HEK293 (cell line): ENCODE data around the gene WWOX.

ENCODE experiments used
- CTCF ChIA-PET: fragments of 350-600 bp; formaldehyde crosslinking; extraction: SDS; loops from one replicate; lab custom pipeline; 2021; ENCODE audit warnings: antibody characterized with exemption; lab: Yijun Ruan, JAX
- POLR2A ChIA-PET: fragments of 300-600 bp; formaldehyde crosslinking; extraction: SDS; loops from one replicate; lab custom pipeline; 2020; ENCODE audit warnings: antibody characterized with exemption, inconsistent platforms; lab: Yijun Ruan, JAX
- H3K27ac ChIP-seq: fragments of 200-500 bp; sonication (Bioruptor generic); 2 replicates; pipeline ENCODE4 v1.5.1; 2014; ENCODE audit warnings: low read depth, low read length, control low read depth, inconsistent platforms; ENCODE audit errors: extremely low read depth
- H3K36me3 ChIP-seq, 2 experiments: fragments of 200-500 bp in 1 of 2; sonication (Bioruptor generic) in 1 of 2; 1 replicate in 1 of 2; 2 replicates in 1 of 2; pipeline ENCODE4 v1.5.1; 2014 to 2017; ENCODE audit warnings: inconsistent platforms in 2 of 2, low read length in 2 of 2; ENCODE audit not compliant: control insufficient read depth in 2 of 2, insufficient read depth in 1 of 2
- H3K4me1 ChIP-seq: fragments of 200-500 bp; sonication (Bioruptor generic); 2 replicates; pipeline ENCODE4 v1.5.1; 2014; ENCODE audit warnings: mild to moderate bottlenecking, low read length, inconsistent platforms; ENCODE audit not compliant: control insufficient read depth, insufficient read depth
- H3K4me3 ChIP-seq: 2 replicates; pipeline ENCODE4 v1.5.1; 2011; ENCODE audit warnings: low read depth, mild to moderate bottlenecking, control low read depth, low read length, moderate library complexity
- H3K9me3 ChIP-seq: fragments of 200-500 bp; sonication (Bioruptor generic); 2 replicates; pipeline ENCODE4 v1.5.1; 2014; ENCODE audit warnings: low read depth, low read length, inconsistent platforms; ENCODE audit not compliant: control insufficient read depth, insufficient read depth
- EGR2 ChIP-seq: fragments of 450-650 bp; formaldehyde crosslinking; IDR thresholded peaks from 2 replicates; pipeline ENCODE4 v1.5.1; 2016; ENCODE audit warnings: low read depth, missing biosample characterization, missing genetic modification characterization
- GLI4 ChIP-seq: fragments of 450-650 bp; formaldehyde crosslinking; IDR thresholded peaks from 2 replicates; pipeline ENCODE4 v1.5.1; 2016; ENCODE audit warnings: missing biosample characterization, missing genetic modification characterization
- KLF1 ChIP-seq: fragments of 450-650 bp; formaldehyde crosslinking; IDR thresholded peaks from 2 replicates; pipeline ENCODE4 v1.5.1; 2016; ENCODE audit warnings: missing biosample characterization, missing genetic modification characterization
- KLF8 ChIP-seq: fragments of 450-650 bp; formaldehyde crosslinking; IDR thresholded peaks from 2 replicates; pipeline ENCODE4 v1.5.1; 2016; ENCODE audit warnings: missing biosample characterization, missing genetic modification characterization
- SP2 ChIP-seq: fragments of 450-650 bp; formaldehyde crosslinking; IDR thresholded peaks from 2 replicates; pipeline ENCODE4 v1.5.1; 2016; ENCODE audit warnings: missing biosample characterization, missing genetic modification characterization
- ZNF10 ChIP-seq: fragments of 450-650 bp; formaldehyde crosslinking; IDR thresholded peaks from 2 replicates; pipeline ENCODE4 v1.5.1; 2017; ENCODE audit warnings: missing biosample characterization, missing genetic modification characterization
- ZNF112 ChIP-seq: fragments of 450-650 bp; formaldehyde crosslinking; IDR thresholded peaks from 2 replicates; pipeline ENCODE4 v1.5.0; 2017; ENCODE audit warnings: missing biosample characterization, missing genetic modification characterization
- ZNF140 ChIP-seq: fragments of 450-650 bp; formaldehyde crosslinking; IDR thresholded peaks from 2 replicates; pipeline ENCODE4 v1.5.1; 2016; ENCODE audit warnings: missing biosample characterization, missing genetic modification characterization
- ZNF214 ChIP-seq: fragments of 450-650 bp; formaldehyde crosslinking; IDR thresholded peaks from 2 replicates; pipeline ENCODE4 v1.5.1; 2017; ENCODE audit warnings: missing biosample characterization, mild to moderate bottlenecking, missing genetic modification characterization, borderline replicate concordance
- ZNF239 ChIP-seq: fragments of 450-650 bp; formaldehyde crosslinking; IDR thresholded peaks from 2 replicates; pipeline ENCODE4 v1.5.1; 2016; ENCODE audit warnings: missing biosample characterization, missing genetic modification characterization
- ZNF560 ChIP-seq: fragments of 450-650 bp; formaldehyde crosslinking; IDR thresholded peaks from 2 replicates; pipeline ENCODE4 v1.5.1; 2017; ENCODE audit warnings: missing biosample characterization, missing genetic modification characterization, borderline replicate concordance
- ZNF621 ChIP-seq: fragments of 450-650 bp; formaldehyde crosslinking; IDR thresholded peaks from 2 replicates; pipeline ENCODE4 v1.5.1; 2017; ENCODE audit warnings: missing biosample characterization, missing genetic modification characterization
- ZNF629 ChIP-seq: fragments of 450-650 bp; formaldehyde crosslinking; IDR thresholded peaks from 2 replicates; pipeline ENCODE4 v1.5.1; 2017; ENCODE audit warnings: missing biosample characterization, missing genetic modification characterization
- ZNF670 ChIP-seq: fragments of 450-650 bp; formaldehyde crosslinking; IDR thresholded peaks from 2 replicates; pipeline ENCODE4 v1.5.1; 2016; ENCODE audit warnings: missing biosample characterization, missing genetic modification characterization, low read depth
- ZNF777 ChIP-seq: fragments of 450-650 bp; formaldehyde crosslinking; IDR thresholded peaks from 2 replicates; pipeline ENCODE4 v1.5.1; 2017; ENCODE audit warnings: missing biosample characterization, missing genetic modification characterization, borderline replicate concordance
- ZNF791 ChIP-seq: fragments of 450-650 bp; formaldehyde crosslinking; IDR thresholded peaks from 2 replicates; pipeline ENCODE4 v1.5.1; 2016; ENCODE audit warnings: missing biosample characterization, missing genetic modification characterization
- TF ChIP-seq, protein P1 (sequence below): fragments of 450-650 bp; formaldehyde crosslinking; IDR thresholded peaks from 2 replicates; pipeline ENCODE4 v1.5.1; 2016; ENCODE audit warnings: missing biosample characterization, missing genetic modification characterization
- TF ChIP-seq, protein P2 (sequence below): fragments of 450-650 bp; formaldehyde crosslinking; IDR thresholded peaks from 2 replicates; pipeline ENCODE4 v1.5.1; 2017; ENCODE audit warnings: missing biosample characterization, missing genetic modification characterization

WWOX gene

DNA sequence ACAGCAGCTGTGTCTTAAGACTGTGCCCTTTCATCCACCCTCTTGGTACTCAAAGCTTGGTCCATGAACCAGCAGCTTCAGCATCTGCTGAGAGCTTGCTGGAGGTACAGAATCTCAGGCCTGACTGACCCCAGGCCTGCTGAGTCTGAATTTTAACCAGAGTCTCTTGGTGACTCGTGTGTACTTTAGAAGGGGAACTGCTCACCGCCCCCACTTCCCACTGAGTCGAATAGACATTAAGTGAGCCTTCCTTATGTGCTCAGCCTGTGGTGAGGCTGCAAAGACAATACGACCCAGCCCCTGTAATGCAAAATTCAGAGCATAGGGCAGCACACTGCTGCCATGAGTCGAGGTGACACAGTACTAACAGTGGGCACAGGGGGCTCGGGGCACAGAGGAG is 662.8 kb downstream of the WWOX start:
- H3K27ac ChIP-seq, result no peak overlapping the region
- no peaks in the 10 kb centered on the region for H3K9me3 ChIP-seq
- no peak overlapping the region for H3K4me3 ChIP-seq
- no peaks in the 10 kb centered on the region for H3K4me1 ChIP-seq
- POLR2A ChIA-PET, result no interaction called here
- H3K36me3 ChIP-seq, result no peaks in the 10 kb centered on the region
- CTCF ChIA-PET, result interaction anchor here (0.5 kb wide), 2 partner anchors 57 to 244 kb away, joined by 4 read pairs; no protein-coding TSS in a partner anchor
- no peak for TF ChIP-seq ZNF239 (tag by site-specific recombination)
- no peak for TF ChIP-seq ZNF112 (tag by site-specific recombination)
- TF ChIP-seq EGR2, result no peak
- TF ChIP-seq KLF1, result no peak
- TF ChIP-seq GLI4 (tag by site-specific recombination), result no peak

DNA sequence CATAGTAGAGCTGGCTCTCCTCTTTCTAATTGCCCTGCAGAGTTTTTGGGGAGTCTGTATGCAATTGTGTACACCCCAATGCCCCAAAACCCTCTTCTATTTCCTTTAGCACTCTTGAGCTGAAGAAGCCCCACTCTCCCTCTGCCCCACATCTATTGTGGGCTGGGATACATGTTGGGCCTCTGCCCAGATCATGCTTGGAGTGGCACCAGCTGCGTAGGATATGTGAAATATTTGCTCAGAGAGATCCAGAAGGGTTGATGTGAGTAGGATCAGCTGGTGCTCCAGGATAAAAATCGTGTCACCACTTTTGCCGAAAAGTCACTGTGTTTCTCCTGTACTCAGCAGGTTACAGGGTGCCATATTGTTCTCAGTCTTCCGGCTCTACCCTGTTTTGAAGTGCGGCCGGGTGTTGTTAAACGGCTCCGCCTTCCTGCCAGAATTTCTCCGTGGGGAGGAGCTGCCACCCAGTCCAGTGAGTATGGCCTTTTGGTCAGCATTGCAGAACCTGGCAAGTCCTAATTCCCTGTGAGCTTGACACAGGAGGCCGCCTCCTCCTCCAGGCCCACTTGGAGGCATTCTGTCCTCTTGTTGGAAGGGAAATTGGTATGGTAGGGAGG is 664.5 kb downstream of the WWOX start:
- no peak for TF ChIP-seq ZNF10 (tag by site-specific recombination)
- no peak for TF ChIP-seq ZNF629 (tag by site-specific recombination)
- TF ChIP-seq SP2 (tag by site-specific recombination), result no peak
- no peak for TF ChIP-seq ZNF621 (tag by site-specific recombination)
- no peak for TF ChIP-seq ZNF214
- TF ChIP-seq, protein P1, sequence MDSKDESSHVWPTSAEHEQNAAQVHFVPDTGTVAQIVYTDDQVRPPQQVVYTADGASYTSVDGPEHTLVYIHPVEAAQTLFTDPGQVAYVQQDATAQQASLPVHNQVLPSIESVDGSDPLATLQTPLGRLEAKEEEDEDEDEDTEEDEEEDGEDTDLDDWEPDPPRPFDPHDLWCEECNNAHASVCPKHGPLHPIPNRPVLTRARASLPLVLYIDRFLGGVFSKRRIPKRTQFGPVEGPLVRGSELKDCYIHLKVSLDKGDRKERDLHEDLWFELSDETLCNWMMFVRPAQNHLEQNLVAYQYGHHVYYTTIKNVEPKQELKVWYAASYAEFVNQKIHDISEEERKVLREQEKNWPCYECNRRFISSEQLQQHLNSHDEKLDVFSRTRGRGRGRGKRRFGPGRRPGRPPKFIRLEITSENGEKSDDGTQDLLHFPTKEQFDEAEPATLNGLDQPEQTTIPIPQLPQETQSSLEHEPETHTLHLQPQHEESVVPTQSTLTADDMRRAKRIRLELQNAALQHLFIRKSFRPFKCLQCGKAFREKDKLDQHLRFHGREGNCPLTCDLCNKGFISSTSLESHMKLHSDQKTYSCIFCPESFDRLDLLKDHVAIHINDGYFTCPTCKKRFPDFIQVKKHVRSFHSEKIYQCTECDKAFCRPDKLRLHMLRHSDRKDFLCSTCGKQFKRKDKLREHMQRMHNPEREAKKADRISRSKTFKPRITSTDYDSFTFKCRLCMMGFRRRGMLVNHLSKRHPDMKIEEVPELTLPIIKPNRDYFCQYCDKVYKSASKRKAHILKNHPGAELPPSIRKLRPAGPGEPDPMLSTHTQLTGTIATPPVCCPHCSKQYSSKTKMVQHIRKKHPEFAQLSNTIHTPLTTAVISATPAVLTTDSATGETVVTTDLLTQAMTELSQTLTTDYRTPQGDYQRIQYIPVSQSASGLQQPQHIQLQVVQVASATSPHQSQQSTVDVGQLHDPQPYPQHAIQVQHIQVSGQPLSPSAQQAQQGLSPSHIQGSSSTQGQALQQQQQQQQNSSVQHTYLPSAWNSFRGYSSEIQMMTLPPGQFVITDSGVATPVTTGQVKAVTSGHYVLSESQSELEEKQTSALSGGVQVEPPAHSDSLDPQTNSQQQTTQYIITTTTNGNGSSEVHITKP (tag by site-specific recombination), result no peak
- TF ChIP-seq, all 188 proteins: peak for 0
- Histone ChIP-seq H3K4me3 (no peak overlapping the region), H3K36me3 (no peaks in the 10 kb centered on the region), H3K9me3 (no peaks in the 10 kb centered on the region), H3K4me1 (no peaks in the 10 kb centered on the region), H3K27ac (no peak overlapping the region)
- POLR2A ChIA-PET, result no interaction called here
- CTCF ChIA-PET, result interaction anchor here (0.6 kb wide), 1 partner anchor 40 kb away, joined by 3 read pairs; no protein-coding TSS in a partner anchor

DNA sequence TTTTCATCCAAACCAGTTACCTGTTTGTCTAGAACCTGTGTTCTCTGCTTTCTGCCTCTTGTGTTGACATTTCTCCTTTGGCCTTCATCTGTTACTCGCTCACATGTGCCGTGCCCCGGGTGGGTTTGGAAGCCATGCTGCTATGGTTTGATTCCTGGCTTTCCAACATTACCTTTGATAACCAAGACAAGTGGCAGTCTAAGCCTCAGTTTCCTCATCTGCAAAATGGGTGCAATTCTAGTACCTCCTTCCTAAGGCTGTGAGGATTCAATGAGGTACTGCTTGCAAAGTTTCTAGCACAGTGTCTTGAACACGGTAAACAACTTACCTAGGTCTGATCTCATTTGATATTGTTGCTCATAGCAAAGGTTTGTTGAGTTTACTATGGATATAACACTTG is 665.0 kb downstream of the WWOX start:
- Histone ChIP-seq H3K4me1 (no peaks in the 10 kb centered on the region), H3K27ac (no peak overlapping the region), H3K4me3 (no peak overlapping the region), H3K36me3 (no peaks in the 10 kb centered on the region), H3K9me3 (no peaks in the 10 kb centered on the region)
- POLR2A ChIA-PET, result no interaction called here
- no peak for TF ChIP-seq ZNF140
- no peak for TF ChIP-seq ZNF670
- TF ChIP-seq ZNF560 (tag by site-specific recombination), result no peak
- no peak for TF ChIP-seq ZNF791 (tag by site-specific recombination)
- TF ChIP-seq KLF8 (tag by site-specific recombination), result no peak
- TF ChIP-seq, protein P2, sequence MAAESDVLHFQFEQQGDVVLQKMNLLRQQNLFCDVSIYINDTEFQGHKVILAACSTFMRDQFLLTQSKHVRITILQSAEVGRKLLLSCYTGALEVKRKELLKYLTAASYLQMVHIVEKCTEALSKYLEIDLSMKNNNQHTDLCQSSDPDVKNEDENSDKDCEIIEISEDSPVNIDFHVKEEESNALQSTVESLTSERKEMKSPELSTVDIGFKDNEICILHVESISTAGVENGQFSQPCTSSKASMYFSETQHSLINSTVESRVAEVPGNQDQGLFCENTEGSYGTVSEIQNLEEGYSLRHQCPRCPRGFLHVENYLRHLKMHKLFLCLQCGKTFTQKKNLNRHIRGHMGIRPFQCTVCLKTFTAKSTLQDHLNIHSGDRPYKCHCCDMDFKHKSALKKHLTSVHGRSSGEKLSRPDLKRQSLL (tag by site-specific recombination), result no peak
- TF ChIP-seq ZNF777 (tag by site-specific recombination), result no peak
- CTCF ChIA-PET, result no interaction called here
